Measurements from ENCODE around the gene MEPE.

GRCh38 chr4:87853891-87854290 is 21.1 kb downstream of the MEPE start:
- no peak for TF ChIP-seq NFYB (CRISPR knock-in tag; conservative IDR thresholded peaks at IDR 0.05; ENCODE audit: low read depth)
- no peak for TF ChIP-seq ZSCAN18 (CRISPR knock-in tag; IDR thresholded peaks at IDR 0.05)
- TF ChIP-seq, protein P1, sequence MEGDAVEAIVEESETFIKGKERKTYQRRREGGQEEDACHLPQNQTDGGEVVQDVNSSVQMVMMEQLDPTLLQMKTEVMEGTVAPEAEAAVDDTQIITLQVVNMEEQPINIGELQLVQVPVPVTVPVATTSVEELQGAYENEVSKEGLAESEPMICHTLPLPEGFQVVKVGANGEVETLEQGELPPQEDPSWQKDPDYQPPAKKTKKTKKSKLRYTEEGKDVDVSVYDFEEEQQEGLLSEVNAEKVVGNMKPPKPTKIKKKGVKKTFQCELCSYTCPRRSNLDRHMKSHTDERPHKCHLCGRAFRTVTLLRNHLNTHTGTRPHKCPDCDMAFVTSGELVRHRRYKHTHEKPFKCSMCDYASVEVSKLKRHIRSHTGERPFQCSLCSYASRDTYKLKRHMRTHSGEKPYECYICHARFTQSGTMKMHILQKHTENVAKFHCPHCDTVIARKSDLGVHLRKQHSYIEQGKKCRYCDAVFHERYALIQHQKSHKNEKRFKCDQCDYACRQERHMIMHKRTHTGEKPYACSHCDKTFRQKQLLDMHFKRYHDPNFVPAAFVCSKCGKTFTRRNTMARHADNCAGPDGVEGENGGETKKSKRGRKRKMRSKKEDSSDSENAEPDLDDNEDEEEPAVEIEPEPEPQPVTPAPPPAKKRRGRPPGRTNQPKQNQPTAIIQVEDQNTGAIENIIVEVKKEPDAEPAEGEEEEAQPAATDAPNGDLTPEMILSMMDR (IDR thresholded peaks at IDR 0.05) = no peak
- no peak for TF ChIP-seq ZNF232 (CRISPR knock-in tag; IDR thresholded peaks at IDR 0.05)

Measured in WTC11 (cell line).